Measurements from ENCODE around the gene INHA.

- TF ChIP-seq SP1 (IDR thresholded peaks at IDR 0.05) (no peak), LEF1 (IDR thresholded peaks at IDR 0.05; ENCODE audit: borderline replicate concordance) (no peak), FOXA1 (IDR thresholded peaks at IDR 0.05) (no peak), ZNF384 (IDR thresholded peaks at IDR 0.05) (no peak), ARNT (IDR thresholded peaks at IDR 0.05) (no peak)
These were observed 1.8 kb upstream of the INHA start for GRCh38 chr2:219570194-219570923.
